NCI-H748 (cell line): ENCODE measurements around the gene BAAT.

ENCODE experiments used
- DNase-seq: peaks from one replicate; lab custom pipeline; 2025; ENCODE audit not compliant: unreplicated experiment; lab: John Stamatoyannopoulos, UW

The BAAT gene

GRCh38 chr9:101324245-101324804 is 60.5 kb downstream of the BAAT start:
- no peak for DNase-seq

GRCh38 chr9:101323129-101323528 is 61.7 kb downstream of the BAAT start:
- DNase-seq: no peak

- no peak for DNase-seq
Measured at GRCh38 chr9:101317735-101318134, 67.1 kb downstream of the BAAT start.

- no peak for DNase-seq
Measured at GRCh38 chr9:101315112-101315450, 69.7 kb downstream of the BAAT start.

- DNase-seq: no peak
Measured at GRCh38 chr9:101312661-101313060, 72.1 kb downstream of the BAAT start.

- DNase-seq: peak; percentile 84
Measured at GRCh38 chr9:101311758-101312420, 72.9 kb downstream of the BAAT start.

- no peak for DNase-seq
Measured at GRCh38 chr9:101311191-101311590, 73.6 kb downstream of the BAAT start.
